Stimulated activated naive CD8-positive, alpha-beta T cell treated with anti-CD3 and anti-CD28 coated beads, Interleukin-15, Interleukin-2, amounts not matched to agents 100 U/mL and 50 U/mL, for 24 hours (primary cell): ENCODE results near the gene F2RL3.

Source experiments
- ATAC-seq: fragments of 150-1000 bp; cut with Tn5 transposase; one replicate; pipeline ENCODE4 v1.10.0; 2021
- DNase-seq: peaks from one replicate; pipeline ENCODE4 v3.0.0; 2021

F2RL3 gene

DNA sequence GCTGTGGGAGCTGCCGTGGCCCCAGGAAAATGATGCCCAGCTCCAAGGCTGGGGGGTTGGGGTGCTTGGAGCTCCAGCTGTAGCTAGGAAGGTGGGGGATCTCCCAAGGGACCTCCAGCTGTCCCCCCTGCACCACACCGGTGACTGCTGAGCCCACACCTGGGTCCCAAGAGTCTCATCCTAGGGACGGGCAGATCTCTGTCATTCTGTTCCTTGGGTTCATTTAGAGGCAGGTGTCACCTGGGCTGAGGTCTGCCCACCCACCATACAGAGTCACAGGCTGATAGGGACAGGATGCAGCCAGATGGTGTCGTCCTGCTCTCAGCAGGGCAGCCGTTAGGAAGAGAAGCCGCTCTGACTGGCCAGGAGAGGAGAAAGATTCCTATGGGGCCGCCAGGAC, 5.3 kb downstream of the F2RL3 start:
- ATAC-seq (no peak), DNase-seq (no peak)

DNA sequence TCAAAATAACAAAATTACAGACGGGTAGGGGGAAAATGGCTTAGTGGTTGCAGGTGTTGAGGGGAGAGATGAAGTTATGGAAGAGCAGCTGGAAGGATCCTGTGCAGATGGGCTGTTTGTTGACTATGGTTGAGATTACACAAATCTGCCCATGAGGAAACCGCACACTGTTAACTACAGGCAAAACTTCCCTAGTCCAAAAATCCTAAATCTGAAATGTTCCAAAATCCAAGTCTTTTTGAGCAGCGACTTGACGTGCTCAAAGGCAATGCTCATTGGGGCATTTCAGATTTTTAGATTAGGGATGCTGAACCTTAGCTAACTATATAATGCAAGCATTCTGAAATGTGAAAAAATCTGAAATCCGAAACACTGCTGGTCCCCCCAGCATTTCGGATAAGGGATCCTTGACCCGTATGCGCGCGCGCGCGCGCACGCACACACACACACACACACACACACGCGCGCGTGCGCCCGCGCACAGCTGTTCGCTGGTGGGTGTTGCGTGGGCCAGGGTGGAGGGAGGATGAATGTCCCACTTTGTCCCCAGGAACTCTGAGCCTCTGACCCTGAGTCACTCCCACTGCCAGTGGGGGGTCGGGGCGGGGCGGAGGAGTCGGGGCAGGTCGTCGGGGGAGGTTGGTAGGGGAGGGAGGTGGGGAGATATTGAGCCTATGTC, 6.8 kb downstream of the F2RL3 start:
- no peak for DNase-seq

DNA sequence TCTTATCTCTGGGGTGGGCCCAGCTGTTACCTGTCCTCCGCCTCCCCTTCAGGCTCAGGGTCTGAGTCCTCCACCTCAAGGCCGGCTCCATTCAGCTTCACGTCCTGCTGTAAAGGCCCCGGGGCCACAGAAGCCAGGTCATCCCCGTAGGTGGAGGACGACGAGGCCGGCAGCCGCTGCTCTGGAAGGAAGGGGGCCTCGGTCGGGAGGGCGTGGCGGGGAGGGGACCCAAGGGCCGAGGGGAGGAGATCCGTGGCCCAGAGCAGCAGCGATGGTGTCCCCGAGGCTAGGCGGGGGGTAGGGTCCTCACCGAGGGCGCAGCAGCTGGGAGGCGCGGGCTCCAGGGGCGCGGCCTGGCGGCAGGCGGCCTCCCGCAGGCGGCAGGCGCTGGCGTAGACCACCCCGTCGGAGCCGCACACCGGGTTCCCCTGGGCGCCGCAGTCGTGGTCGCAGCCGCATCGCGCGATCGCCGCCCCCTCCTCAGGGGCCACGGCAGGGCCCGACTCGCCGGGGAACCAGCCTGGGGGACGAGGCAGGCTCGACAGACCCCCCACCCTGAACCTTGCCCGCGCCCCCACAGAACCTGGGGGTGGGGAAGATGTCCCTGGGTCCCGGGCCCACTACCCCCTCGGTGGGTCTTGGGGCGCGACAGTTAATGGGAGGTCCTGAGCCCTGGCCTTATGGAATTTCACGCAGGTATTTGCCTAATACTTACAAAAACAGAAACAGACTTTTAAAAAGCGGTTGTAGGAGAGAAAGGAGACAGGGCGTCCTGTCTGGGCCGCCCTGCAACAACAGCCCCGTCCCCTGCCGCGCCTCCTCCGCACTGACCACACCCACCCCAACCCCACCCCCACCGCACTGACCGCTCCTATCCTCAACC, 7.6 kb downstream of the F2RL3 start:
- peak; percentile 28 for ATAC-seq
- no peak for DNase-seq

More for the DNA sequence above, 6.8 kb downstream of the F2RL3 start:
- no peak for ATAC-seq

DNA sequence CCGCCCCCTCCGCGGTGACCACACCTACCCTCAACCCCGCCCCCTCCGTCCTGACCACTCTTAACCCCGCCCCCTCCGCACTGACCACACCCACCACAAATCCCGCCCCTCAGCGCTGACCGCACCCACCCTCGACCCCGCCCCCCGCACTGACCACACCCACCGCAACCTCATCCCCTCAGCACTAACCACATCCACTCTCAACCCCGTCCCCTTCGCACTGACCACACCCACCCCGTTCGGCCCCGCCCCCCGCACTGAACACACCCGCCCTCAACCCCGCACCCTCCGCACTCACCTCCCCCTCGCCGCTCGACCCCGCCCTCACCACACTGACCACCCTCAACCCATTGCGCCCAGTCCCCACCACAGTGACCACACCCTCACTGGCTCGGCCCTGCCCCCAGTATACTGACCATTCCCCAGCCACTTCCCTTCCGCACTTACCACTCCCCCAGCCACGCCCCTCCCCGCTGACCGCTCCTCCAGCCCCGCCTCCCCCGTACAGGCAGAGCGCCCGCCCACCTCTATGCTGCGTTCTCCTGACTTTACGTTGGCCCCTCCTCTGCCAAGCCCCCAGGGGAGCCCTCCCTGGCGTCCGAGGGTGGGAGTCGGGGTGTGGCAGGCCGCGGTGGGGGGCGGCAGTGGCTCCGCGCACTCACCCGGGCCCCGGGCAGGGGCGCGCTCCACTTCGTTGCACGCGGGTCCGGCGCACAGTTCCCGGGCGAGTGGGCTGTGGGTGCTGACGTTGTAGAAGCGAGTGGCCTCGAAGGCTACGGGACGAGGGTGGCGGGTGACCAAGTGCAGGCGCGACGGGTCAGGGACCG, 8.4 kb downstream of the F2RL3 start:
- DNase-seq = peak; percentile 80

DNA sequence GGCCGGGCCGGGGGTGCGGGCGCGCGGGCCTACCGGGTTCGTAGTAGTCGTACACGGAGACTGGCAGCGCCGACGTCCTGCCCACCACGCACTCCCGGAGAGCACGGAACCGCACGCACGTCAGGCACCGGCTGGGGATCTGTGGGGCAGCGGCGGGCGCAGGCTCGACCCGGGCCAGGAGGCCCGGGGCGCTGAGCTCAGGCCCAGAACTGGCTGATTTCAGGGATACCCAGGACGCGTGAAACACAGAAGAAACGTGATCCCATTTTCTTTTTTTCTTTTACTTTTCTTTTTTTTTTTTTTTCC, 9.0 kb downstream of the F2RL3 start:
- no peak for ATAC-seq
- DNase-seq = no peak

More for the DNA sequence above, 8.4 kb downstream of the F2RL3 start:
- peak; percentile 51 for ATAC-seq

DNA sequence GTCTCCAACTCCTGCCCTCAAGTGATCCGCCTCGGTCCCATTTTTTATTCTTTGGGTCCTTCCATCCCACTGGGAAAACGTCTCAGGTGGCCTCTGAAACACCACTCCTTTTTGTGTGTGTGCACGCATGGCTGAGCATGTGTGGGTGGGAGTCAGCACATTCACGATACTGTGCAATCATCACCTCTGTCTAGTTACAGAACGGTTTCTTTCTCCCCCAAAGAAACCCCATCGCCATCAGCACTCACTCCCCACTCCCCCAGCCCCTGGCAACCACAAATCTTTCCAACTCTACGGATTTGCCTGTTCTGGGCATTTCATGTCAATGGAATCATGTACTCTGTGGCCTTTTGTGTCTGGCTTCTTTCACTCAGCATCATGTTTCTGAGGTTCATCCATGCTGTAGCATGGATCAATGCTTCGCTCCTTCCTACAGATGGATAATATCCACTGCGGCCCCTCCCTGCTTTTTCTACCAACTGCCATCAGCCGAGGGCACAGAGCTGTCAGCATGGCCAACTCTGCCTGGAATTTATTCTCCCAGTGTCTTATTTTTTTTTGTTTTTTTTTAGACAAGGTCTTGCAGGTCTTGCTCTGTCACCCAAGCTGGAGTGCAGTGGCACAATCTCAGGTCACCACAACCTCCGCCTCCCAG, 9.7 kb downstream of the F2RL3 start:
- ATAC-seq = no peak
- DNase-seq = no peak

DNA sequence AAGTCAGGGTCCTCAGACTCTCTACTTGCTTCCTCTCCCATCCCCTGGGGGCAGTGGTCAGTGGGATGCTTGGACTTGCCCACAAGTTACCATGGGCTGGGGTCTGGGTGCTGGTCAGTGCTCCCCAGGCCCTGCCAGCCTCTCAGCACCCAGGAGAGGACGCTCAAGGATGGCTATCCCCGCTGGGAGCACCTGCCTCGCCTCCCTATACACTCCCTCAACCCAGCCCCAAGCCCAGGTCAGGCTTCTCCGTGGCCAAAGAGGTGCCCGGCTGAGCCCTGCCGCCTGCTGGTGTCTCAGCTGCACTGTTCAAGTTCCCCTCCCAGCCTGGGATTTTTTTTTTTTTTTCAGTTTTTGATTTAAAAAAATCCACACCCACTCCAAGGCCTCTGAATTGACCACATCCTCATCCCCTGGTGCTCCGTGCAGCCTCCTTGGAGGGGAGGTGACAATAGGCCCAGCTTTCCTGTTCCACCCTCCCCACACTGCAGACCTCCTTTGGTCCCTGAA, 10.8 kb downstream of the F2RL3 start:
- ATAC-seq (peak; percentile 42), DNase-seq (peak; percentile 48)

DNA sequence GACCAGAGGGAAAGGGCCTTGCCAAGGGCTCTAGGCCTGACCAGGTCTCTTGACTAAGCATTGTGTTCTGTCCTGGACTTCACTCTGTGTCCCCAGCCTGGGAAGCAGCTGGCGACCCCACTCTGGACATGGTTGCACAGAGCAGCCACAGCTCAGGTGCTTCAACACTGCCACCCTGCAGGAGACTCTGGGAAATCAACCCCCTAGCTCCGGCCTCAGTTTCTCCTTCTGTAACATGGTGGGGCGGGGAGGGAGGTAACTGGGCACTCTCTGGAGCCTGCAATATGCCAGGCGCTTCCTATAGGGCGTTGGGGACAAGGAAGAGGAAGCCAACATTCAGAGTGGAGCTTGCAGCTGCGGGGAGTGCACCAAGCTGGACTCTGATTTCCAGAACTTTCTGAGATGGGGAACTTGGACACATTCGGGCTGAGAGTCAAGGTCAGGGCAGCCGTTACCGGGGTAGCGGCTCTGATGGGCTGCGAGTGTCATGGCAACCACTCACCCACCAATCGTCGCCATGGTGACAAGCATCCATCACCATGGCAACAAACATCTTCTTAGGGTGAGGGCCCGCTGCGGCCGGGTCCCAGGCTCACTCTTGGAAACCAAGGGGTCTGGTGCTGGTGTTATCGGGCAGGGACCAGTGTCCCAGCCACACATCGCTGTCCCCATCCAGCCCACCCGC, 12.8 kb downstream of the F2RL3 start:
- no peak for ATAC-seq
- DNase-seq = no peak

DNA sequence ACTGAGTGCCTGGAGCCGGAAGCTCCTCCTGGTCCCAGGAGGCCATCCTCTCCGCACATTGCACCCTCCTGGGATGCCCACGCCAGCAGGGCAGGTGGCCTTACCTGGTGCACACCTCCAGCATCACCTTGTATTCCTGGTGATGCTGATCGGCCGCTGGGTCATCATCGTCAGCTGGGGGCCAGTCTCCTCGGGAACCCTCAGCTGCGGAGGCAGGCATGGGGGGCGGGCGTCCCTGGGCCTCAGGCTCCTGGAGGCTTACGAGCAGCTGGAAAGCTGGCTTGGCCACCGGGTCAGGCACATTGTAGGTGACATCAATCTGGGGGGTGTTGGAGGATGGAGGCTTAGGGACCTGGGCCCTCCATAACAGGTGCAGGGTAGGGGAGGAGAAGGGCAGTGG, 13.7 kb downstream of the F2RL3 start:
- ATAC-seq (no peak), DNase-seq (no peak)

DNA sequence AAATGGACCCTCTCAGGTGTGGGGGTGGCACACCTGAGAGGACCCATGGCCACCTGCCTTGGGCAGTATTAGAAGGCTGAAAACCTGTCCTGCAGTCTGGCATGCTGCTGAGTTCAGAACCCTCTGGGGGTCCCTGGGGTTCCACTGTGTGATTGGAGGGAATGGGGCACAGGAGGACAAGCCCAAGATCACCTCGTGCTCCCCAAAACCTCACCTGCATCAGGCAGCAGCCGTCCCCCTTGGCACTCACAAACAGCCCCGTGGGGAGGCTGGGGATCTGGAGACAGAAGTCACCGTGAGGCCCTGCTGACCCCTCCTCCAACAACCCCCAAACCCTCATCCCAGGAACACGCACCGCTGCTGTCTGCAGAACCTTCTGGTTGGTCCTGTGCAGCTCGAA, 14.5 kb downstream of the F2RL3 start:
- ATAC-seq = no peak

DNA sequence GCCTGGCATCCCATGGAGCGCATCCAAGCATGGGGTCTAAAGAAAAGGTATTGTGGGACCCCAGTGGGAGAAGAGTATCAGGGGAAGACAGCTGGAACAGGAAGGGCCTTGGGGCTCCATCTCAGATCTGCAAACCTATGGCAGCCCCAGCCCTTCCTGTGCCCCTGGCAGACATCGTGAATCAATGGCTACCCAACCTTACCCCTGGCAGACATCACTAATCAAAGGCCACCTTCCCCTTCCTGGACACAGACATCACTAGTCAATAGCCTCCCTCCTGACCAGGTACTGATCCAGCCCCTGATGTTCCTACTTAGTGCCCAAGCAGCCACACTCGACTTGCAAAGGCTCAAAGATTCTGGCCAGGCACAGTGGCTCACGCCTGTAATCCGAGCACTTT, 15.8 kb downstream of the F2RL3 start:
- no peak for DNase-seq
- no peak for ATAC-seq

More for the DNA sequence above, 14.5 kb downstream of the F2RL3 start:
- DNase-seq = no peak

DNA sequence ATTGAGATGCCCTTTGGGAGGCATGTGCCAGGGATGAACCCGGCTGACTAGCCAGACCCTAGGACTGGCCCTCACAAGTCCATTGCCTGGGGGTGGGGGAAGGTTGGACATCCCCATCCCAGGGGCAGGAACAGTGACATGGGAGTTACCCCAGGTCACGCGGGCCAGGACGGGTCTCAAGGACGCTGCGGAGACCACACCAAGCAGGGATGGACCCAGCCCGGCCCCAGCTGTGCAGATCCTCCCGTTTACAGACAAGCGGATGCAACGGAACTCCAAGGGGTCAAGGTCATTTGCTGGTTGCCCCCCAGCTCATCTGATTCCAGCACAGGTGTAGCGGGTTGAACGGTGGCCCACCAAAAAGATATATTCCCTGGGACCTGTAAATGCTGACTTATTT, 20.0 kb downstream of the F2RL3 start:
- DNase-seq = no peak
- ATAC-seq = no peak

DNA sequence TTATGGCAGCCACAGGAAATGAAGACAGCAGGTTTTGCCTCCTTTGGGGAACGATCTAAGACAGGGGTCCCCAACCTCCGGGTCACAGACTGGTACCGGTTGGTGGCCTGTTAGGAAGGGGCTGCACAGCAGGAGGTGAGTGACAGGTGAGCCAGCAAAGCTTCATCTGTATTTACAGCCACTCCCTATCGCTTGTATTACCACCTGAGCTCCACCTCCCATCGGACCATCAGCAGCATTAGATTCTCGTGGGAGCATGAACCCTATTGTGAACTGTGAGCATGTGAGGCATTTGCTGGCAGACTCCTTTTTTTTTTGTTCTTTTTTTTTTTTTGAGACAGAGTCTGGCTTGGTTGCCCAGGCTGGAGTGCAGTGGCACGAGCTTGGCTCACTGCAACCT, 22.2 kb downstream of the F2RL3 start:
- DNase-seq (no peak), ATAC-seq (no peak)

DNA sequence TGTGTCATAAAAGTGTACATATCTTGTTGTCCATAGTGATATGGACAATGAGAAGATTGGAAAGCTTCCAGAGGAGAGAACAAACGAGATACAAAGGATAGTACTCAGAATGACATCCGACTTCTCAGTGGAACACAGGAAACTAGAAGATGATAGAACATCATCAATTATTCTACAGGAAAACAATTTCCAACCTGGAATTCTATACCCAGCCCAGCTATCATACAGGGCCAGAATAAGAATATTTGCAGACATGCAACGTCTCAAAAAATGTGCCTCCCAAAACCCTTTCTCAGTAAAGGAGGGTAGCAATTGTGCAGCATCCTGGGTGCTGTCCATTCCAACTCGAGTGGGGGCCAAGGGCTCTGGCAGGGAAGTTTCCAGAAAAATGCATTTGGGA, 24.0 kb downstream of the F2RL3 start:
- no peak for ATAC-seq

DNA sequence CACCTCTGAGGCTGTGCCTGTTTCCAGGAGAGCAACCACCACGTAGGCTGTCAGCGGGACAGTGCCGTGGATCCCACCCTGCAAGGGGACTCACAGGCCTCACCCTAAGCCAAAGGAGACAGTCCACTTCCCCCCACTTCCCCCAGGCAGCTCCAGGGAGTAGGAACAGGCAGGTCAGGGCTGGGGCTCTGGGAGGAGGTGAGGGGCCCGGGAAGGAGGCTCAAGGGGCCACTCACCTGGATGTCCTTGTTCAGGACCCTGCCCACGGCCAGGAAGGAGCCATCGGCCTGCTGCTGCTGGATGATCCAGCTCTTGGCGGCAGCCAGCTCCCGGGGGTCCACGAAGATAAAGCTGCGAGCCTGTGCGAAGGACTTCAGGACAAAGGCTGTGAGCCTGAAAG, 25.6 kb downstream of the F2RL3 start:
- ATAC-seq (no peak), DNase-seq (no peak)

More for the DNA sequence above, 24.0 kb downstream of the F2RL3 start:
- no peak for DNase-seq

DNA sequence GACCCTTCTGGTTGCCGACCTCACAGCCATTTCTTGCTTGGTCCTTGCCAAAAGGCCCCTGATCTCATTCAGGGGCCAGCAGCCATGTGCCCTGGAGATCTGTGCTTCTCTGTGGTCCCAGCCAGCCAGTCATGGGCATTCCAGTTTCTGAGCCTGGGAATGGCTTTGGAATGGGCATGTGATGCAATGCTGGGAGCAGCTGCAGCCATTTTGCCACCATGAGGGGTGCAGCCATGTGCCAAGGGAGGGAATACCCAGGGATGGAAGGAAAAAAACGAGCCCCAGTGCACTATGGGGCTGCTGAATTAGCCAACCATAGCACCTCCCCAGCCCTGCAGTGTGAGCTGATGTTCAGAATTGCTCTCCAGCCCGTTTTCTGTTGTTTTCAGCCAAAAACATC, 26.3 kb downstream of the F2RL3 start:
- ATAC-seq = no peak

DNA sequence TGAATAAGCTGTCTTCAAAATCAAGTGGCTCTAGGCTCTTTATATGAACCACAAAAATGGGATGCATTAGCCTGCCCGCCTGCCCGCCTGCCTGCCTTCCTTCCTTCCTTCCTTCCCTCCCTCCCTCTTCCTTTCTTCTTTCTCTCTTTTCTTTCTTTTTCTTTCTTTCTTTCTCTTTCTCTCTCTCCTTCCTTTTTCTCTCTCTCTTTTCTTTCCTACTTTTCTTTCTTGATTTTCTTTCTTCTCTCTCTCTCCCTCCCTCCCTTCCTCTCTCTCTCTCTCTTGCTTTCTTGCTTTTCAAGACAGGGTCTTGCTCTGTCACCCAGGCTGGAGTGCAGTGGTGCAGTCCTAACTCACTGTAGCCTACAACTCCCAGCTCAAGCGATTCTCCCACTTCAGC, 26.9 kb downstream of the F2RL3 start:
- DNase-seq = no peak
- ATAC-seq = no peak

More for the DNA sequence above, 26.3 kb downstream of the F2RL3 start:
- DNase-seq = no peak

DNA sequence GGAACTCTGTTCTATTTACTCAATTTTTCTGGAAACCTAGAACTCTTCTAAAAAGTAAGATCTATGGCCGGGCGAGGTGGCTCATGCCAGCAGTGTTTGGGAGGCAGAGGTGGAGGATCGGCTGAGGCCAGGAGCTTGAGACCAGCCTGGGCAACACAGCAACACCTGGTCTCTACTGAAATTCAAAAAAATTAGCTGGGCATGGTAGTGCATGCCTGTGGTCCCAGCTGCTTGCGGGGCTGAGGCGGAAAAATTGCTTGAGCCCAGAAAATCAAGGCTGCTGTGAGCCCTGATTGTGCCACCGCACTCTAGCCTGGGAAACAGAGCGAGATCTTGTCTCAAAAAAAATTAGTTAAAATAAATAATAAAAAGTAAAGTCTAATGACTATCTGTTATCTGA, 28.6 kb downstream of the F2RL3 start:
- DNase-seq = no peak
- ATAC-seq = no peak

DNA sequence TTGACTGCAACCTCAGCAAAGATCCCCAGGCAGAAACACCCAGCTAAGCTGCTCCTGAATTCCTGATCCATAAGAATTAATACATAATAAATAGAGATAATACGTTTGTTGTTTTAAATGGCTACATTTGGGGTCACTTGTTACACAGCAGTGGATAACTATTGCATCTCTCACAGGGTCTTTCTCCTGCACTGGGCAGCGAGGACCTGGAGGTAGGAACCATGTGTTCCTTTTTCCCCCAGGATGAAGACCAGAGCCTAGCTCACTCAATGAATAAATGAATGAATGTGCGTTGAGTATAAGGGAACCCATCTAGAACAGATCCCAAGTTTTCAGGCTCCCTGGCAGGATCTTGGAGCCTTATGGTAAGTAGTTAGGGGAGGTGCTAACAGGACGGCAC, 30.7 kb downstream of the F2RL3 start:
- no peak for DNase-seq
- ATAC-seq = no peak

DNA sequence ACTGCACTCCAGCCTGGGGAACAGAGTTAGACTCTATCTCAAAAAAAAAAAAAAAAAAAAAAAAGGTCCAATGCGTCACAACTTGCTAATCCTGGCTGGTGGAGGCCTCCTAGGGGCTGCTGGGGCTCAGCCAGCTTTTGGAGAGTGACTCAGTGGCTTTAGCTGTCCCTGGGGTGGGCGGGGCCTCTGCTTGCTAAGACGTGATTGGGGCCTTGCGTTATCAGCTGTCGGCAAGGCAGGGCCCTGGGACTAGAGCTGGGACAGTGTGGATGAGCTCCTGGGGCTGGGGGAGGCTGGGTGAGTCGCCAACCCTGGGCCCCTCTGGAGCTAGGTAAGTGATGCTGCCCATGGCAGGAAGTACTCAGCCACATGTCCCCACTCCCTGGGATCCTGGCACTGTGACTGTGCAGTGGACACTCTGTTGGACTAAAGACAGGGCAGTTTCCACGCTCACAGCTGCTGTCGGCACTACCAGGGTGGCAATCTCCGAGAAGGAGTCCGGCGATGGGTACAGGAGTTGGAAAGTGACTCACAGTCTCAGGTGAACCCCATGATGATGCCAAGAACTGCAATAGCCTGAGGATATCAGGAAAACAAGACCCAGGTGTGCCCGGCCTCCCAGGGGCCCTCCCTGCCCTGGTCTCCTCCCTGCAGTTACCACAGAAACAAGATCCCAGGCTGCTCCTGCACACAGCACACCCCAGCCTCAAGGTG, 32.2 kb downstream of the F2RL3 start:
- ATAC-seq = no peak
- DNase-seq = no peak
